Measurements from ENCODE around the gene KLK5.
"Not testable (repeated sequence)": the region's sequence is repeated elsewhere in the genome, so short reads cannot be mapped to it uniquely, and the experiment has no call there.

The KLK5 gene

DNA sequence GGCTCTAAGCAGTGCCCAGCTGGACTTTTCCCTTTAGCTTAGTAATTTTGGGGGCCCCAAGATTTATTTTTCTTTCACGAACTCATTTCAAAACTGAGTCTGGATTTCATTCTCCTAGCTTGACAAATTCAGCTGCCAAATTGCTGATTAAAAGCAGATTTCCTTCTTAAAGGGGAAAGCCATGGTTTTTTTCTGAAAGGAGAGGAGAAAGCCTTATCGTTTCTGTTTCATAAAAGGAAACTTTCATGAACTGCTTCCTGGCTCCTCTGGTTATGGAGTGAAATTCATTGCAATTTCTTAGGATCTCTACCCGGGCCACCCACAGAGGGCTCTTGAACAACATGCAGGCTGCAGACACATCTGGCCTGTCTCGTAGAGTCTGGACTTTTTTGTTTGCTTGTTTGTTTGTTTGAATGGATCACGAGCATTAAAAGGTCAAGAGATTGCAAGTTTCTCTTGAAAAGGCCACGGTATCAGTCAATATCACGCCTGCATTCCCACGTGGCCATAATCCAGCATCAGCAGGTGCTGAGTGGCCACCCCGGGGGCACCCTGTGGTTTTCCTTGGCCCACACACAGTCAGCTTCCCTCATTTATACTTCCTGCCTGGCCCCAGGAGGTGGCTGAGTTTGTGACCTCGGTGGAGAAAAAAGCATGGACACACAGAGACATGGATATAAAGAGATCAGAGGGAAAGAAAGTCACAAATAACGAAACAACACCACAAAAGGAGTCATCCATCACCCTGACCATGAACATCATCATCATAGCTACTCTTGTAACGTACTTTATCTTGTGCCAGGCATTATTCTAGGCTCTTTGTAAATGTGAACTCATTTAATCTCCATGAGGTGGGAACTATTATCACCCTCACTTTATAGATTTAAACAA, 31.2 kb downstream of the KLK5 start:
- no peak for DNase-seq

GRCh38 chr19:50916069-50916468, 36.8 kb downstream of the KLK5 start:
- no peak for DNase-seq

GRCh38 chr19:50912727-50913716, 39.8 kb downstream of the KLK5 start:
- no peak for DNase-seq

GRCh38 chr19:50912102-50912599, 40.7 kb downstream of the KLK5 start:
- no peak for DNase-seq

DNA sequence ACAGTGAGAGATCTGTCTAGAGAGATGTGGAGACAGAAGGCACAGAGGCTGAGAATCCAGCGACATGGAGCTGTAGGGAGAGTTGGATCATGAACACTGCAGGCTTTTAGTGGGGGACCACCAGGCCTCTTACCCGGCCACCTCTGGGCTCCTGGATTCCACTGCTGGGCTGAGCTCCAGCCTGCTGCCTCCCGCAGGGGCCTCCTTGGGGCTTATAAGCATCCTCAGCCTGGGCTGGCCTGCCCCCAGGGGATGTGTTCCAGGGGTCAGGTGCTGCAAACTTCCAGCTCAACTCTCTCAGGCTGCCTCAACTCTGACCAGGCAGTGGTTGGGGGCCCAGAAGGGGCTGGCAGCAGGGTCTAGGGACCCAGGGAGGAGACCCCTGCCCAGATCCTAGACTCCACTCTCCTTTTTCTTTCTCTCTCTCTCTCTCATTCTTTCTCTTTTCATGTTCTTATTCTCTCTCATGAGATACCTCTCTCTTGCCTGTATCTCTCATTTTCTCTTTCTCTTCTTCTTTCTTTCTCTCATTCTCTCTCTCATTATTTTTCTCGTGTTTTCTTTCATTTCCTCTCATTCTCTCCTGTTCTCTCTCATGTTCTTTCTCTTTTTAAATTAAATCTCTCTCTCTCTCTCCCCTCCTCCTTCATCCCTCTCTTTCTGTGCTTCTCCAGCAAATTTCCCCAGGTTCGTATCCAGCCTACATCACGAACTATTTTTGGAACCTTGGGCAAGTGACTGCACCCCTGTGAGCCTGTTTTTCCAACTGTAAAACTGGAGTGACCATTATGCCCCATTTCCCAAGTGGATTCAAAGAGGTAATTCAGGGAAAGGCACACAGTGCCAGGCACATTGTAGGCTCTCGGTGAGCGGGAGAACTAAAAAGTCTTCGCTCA, 41.4 kb downstream of the KLK5 start, which contains the start of gene KLK4:
Gene KLK4, minus strand, starts transcription at position 190 of the 896 bp plus-strand sequence. CDS start 657 bp downstream, outside the sequence.
- no peak for DNase-seq

GRCh38 chr19:50910722-50911121, 42.1 kb downstream of the KLK5 start:
- DNase-seq = no peak

GRCh38 chr19:50909240-50910070, 43.4 kb downstream of the KLK5 start:
- peak; percentile 53 for DNase-seq

- no peak for DNase-seq
Measured at GRCh38 chr19:50908336-50908735, 44.5 kb downstream of the KLK5 start.

DNA sequence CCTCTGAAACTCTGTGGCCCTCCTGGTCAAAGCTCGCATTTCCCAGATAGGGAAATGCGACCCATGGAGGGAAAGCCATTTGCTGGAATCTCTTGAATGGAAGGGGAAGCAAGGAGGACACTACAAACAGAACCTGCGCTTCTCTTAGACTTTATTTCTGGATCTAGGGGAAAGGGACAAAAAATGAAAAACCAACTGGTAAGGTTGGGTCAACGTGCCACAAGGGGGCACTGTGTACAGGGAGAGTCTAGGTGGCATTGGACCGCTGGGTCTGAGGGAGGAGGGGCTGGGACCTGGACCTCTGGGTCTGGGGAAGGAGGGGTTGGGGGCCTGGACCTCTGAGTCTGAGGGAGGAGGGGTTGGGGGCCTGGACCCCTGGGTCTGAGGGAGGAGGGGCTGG, 46.6 kb downstream of the KLK5 start:
- DNase-seq = no peak

DNA sequence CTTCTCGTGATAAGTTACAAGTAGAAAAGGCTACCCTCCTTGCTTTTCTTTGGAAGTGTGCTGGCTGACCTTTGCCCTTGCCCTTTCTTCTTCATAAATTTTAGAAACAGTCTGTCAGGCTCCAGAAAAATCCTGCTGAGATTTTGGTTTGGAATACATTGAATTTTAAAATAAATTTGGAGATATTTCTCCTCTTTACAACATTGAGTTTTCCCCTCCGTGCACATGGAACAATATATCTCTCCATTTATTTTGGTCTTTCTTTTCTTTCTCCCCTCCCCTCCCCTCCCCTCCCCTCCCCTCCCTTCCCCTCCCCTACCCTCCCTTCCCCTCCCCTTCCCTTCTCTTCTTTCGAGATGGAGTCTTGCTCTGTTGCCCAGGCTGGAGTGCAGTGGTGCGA, 50.2 kb downstream of the KLK5 start:
- no peak for DNase-seq

DNA sequence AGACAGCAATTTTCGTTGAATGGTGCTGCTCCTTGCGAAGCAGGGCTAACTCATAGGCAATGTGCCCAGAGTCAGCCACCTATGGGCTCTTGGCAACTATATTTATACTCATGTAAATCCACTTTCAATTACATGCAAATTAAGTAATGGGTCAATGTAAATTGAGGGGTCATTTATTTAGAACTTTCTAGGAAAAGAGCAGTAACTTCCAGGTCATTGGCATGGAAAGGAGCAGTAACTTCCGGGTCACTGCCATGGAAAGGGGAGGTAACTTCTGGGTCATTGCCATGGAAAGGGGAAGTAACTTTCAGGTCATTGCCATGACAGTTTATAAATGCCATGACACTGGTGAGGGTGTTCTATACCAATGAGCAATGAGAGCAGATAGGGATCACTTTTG, 53.3 kb downstream of the KLK5 start:
- no peak for DNase-seq

DNA sequence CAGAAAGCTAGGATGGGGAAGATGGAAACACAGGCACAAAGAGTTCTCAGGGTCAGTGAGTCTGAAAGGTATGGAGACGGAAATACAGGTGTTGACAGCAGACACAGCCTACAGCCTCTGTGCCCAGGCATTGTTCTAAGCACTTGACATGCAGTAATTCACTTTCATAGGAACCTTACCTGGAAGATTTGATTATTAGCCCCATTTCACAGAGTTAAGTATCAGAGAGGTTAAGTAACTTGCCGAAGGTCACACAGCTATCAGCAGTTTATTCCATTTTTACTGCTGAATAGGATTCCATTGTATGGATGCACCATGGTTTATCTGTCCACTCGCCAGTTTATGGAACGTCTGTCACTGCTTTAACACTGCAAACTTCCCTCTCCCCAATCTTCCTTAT, 54.8 kb downstream of the KLK5 start:
- DNase-seq = no peak

GRCh38 chr19:50897612-50898011, 55.2 kb downstream of the KLK5 start:
- DNase-seq = no peak

DNA sequence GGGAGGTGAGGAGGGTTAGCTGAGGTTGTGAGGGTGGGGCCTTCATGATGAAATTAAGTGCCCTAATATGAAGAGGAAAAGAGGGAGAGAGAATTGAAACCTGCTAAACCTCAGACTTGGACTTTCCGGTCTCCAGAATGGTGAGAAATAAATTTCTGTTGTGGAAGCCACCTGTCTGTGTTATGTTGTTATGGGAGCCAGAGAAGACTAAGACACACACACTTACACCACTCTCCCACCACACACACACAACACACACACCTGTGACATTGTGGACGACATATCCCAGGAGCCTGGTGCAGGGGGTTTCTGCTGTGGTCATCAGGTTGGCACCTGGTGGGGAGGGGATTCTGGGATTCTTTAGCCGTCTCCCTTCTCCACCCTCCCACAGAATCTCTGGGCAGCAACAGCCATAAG, 55.6 kb downstream of the KLK5 start:
- no peak for DNase-seq

DNA sequence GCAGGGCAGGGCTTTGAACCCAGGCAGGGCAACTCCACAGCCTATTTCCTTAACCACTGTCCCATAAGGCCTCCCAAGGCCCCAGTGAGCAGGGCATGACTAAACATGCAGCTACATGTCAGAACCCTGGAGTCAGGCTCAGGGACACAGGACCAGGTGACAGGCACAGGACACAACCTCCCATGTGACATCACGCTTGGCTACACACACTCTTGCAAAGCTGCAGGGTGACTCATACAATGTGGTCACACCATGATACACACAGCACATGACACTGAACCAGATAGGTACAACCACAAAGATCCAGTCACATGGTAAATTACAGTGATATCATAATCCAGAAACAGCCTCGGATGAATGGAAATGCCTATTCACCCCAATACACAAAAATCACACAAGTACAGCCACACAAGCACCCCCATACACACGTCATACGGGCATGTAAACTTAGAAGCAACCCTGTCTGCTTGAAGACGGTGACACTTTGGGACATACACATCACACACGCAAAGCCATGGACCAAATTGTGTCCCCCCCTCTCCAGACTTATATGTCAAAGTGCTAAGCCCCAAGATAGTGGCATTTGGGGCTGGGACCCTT, 56.1 kb downstream of the KLK5 start:
- DNase-seq = no peak

GRCh38 chr19:50896089-50896590, 56.7 kb downstream of the KLK5 start:
- DNase-seq = not testable (repeated sequence)

GRCh38 chr19:50894478-50895356, 58.1 kb downstream of the KLK5 start:
- no peak for DNase-seq

Data from NCI-H1048 (cell line).